EL (cell line): ENCODE results near the gene SPATA33.

Experiments used
- DNase-seq: peaks from one replicate; pipeline ENCODE4 v3.0.0-alpha.2; 2016

SPATA33 gene

DNA sequence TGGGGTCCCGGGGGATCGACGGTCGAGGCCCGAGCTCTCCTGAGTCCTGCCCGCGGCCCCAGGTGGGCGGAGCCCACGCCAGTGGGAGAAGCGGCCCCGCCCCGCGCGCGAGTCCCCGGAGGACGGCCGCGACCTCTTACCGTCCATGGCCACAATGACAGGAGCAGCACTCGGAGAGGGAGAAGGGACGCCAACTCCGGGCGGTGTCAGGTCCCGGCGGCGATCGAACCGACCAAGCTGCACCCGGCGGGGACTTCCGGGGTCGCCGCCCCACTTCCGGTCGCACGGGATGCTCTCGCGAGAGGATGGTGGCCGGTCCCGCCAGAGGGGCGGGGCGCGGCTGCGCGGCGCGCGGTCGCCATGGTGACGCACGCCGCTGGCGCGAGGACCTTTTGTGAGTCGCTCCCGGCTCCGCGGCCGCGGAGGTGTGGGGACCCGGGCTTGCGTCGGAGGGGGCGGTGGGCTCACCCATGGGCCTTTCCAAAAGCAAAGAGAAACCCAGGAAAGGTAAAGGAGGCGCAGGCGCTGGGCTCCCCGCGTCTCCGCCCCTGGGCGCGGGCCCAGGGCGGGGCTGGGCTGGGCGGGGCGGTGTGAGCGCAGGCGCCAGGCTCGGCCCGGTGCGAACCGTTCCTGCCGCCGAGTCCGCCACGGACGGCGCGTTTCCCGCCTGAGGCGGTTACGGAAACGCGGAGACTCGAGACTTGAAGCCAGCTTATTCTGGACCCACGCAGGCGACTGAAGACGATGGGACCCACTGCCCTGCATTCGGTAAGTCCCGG lies at the start of gene SPATA33, which contains the start of gene CHMP1A:
Gene SPATA33 (plus strand): TSS at position 395 of the 779 bp plus-strand sequence. CDS start 76 bp downstream, at position 471.
Gene CHMP1A (minus strand): TSS at position 267 of the 779 bp plus-strand sequence. CDS start 120 bp downstream, at position 147.
- DNase-seq, result peak; percentile 84

GRCh38 chr16:89607937-89608740 lies 49.5 kb upstream of the SPATA33 start:
- DNase-seq, result no peak

- no peak for DNase-seq
Measured at GRCh38 chr16:89610108-89610453, 47.6 kb upstream of the SPATA33 start.

- DNase-seq, result no peak
Measured at GRCh38 chr16:89612415-89613166, 45.0 kb upstream of the SPATA33 start.

DNA sequence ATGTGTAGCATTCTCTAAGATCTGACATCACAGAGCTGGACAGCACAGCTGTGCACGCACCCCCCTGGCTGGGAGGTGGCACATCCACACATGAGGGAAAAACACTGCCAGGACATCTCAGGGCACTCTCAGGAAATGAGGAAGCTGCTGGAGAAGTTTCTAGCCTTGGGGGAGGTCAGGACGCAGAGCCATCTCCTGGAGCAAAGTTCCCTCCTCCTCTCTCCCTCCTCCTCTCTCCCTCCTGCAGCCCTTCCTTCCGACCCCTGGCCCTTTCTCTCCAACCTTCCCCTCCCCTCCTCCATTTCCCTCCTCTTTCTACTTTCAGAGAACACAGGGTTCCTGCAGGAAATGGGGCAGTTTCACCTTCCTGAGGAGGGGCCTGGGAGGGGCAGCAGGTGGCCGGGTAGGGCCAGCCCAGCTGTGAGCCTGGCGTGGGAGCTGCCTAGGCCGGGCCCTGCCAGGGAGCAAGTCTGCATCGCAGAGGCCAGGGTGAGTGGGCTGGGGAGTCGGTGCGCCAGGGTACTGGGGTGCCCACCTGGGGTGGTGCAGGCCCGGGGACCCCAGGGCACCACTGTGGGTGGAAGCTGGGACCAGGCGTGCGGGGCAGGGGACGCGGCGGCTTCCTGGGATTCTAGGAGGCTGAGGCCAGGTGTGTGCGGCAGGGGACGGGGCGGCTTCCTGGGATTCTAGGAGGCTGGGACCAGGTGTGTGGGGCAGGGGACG lies 44.2 kb upstream of the SPATA33 start, which contains the start of gene DPEP1:
Gene DPEP1 (plus strand): TSS at position 412 of the 723 bp plus-strand sequence. CDS start 16,769 bp downstream, outside the sequence.
- DNase-seq, result no peak

GRCh38 chr16:89613954-89614459 lies 43.6 kb upstream of the SPATA33 start:
- no peak for DNase-seq

GRCh38 chr16:89615176-89615575 lies 42.5 kb upstream of the SPATA33 start:
- DNase-seq, result no peak

DNA sequence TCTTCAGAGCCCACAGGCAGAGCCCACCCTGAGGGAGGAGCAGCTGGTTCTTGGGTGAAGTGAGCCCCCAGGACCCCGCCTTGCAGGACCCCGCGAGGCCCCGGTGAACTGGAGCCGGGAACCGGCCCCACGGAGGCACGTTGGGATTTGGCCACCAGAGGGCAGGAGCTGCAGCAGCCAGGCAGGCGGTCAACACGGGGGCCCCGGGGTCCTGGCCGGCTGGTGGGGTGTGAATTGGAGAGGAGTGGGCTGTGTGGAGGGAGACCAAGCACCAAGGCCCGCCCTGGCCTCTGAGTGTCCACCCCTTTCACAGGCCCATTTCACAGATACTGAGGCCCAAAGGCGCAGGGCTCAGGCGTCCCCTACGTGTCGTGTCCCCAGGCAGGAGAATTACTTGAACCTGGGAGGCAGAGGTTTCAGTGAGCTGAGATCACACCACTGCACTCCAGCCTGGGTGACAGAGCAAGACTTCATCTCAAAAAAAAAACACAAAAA lies 42.0 kb upstream of the SPATA33 start:
- no peak for DNase-seq

- DNase-seq, result no peak
Measured at GRCh38 chr16:89616623-89617022, 41.0 kb upstream of the SPATA33 start.

DNA sequence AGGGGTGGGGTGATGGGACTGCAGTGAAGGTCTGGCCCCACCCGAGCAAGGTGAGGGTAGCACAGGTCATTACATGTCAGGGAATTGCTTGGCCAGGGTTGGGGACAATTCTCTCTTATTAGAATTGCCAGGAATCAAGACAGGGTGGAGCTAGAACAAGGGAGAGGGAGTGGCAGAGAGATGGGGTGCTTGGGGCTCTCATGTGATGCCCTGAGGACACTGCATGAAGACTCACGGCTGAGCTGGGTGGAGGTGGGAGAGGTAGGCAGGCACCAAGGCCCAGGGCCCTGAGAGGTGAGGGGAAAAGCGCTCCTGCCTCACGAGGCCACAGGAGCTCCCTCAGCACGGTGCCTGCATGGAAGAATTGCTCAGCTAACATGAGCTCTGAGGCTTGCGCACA lies 40.6 kb upstream of the SPATA33 start:
- no peak for DNase-seq

DNA sequence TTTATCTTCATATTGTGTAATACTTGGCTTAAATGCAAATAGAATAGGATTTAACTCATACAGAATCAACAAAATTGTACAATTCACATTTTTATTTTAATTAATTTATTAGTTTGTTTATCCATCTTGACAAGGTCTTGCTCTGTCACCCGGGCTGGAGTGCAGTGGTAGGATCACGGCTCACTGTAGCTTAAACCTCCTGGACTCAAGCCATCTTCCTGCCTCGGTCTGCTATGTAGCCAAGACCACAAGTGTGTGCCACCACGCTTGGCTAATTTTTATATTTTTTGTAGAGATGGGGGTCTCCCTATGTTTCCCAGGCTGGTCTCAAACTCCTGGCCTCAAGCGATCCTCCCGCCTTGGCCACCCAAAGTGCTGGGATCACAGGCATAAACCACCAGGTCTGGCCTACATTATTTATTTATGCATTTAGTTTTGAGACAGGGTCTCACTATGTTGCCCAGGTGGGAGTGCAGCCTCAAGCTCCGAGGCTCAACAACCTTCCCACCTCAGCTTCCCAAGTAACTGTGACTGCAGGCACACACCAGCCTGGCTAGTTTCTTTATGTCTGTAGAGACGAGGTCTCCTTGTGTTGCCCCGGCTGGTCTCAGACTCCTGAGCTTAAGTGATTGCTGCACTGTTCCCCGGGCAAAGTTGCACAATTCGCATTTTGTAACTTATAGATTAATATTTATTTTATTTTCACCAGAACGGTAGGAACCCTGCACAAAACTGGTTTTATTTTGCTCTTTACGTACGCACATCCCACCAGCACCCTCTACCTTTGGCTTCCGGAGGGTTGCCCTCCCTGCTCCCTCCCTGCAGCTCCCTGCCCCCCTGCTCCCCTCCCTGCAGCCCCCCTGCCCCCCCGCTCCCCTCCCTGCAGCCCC lies 39.3 kb upstream of the SPATA33 start:
- DNase-seq, result no peak

DNA sequence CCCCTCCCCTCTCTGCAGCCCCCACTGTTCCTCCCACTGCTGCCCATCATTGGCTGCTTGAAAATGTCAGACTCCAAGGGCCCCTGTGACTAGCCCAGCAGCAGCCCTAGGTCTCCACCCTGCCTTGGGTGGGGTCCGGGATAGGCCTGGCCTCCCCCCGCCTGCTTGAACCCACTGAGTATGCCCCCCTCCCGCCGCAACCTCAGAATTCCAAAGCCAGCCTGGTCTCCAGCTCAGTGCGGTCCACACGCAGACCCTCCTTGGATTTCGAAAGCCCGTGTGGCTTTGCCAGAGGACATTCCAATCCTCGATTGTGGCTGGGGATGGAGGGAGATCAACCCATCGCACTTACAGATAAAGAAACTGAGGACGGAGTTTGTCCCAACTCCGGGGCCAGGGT lies 37.8 kb upstream of the SPATA33 start:
- DNase-seq, result no peak

DNA sequence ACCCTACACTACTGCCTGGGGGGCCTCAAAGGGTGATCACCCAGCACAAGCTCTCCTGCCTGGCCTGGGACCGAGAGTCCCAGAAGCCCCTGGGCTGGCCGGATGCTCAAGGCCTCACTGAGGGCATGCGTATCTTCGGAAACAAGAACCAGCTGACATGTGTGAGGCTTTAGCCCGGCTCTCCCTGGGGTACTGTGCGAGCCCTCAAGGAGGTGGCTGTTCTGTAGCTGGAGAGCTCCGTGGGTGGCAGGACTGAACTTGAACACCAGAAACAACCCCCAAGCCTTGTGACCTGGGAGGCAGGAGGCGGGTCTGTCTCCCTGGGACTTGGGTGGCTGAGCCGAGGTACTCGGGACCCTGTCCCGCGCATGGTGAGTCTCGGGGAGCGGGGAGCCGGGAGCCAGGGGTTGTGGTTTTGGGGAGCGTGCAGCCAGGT lies 37.2 kb upstream of the SPATA33 start:
- no peak for DNase-seq

- DNase-seq, result no peak
Measured at GRCh38 chr16:89621136-89621697, 36.4 kb upstream of the SPATA33 start.

GRCh38 chr16:89621698-89622409 lies 35.8 kb upstream of the SPATA33 start:
- no peak for DNase-seq

DNA sequence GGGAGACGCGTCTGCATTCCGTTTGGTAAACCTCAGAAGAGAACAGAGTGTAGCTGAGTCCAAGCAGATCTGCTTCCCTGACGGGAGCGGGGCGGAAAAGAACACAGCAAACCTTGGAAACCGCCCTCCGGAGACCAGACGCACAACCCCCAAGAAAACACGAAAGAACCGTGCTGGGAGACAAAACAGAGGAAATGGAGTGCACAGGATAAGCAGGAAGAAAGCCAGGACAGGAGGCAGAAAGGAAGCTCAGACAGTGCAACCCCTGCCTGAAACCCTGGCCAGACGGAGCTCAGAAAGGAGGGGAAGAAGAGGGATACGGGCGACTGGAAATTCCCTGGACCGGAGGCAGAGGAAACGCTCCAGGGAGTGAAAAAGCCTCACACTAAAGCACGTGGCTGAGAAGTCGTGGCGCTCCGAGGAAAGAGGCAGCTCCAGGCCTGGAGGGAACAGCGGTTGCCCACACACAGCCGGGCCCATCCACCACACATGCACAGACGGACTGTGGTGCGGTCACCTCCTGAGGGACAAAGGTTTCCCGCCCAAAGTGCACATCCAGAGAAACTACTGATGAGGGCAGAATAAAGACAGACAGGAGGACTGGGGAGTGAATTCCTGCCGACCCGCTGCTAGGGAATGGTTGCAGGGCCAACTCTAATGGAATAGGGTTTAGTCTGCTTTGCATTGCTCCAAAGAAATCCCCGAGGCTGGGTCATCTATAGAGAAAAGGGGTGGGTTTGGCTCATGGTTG lies 34.0 kb upstream of the SPATA33 start:
- peak; percentile 27 for DNase-seq

DNA sequence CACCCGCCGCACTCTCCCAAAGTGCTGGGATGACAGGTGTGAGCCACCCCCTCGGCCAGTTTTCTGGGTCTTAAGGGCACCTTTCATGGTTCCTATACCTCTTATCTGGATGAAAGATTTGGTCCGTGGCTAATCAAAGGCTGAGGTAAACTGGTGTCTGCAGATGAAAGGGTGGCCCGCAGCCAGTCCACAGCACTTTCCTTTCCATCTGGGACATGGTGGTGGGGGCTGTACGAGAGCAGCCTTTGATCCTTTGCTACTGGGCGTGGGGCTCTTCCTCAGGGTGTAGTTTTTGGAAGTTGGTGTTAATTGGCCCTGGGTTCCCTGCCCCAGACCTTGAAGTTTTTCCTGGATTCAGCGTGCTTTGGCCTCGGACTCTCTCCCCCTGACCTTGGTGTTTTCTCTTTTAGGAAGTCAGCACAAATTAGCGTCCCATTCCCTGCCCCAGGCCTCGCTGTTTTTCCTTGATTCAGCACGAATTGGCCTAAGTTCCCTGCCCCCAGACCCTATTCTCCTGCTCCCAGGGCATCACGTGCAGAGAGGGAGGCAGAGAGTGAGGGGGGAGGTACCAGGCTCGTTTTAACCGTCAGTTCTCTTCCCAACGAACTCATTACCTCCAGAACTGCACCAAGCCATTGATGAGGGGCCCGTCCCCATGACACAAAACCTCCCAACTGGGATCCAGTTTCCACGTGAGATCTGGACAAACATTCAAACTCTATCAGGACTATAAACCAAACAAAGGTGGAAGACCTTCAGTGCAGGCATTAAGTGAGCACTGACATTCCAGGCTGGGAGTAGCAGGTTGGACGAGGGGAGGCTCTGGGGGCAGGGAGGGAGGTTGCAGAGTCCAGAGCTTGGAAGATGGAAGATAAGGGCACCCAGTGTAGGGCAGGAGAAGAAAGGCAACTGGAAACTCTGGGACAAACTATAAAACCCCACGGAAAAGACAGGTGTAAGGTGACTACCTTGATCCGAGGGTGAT lies 32.6 kb upstream of the SPATA33 start:
- no peak for DNase-seq
